Fibroblast of lung (primary cell): ENCODE data around the gene BCL2L13. TPM values are rescaled to one million over a fixed set of nuclear protein-coding genes. Genes with fewer than 3 reads are reported as not detected.

ENCODE experiments used
- DNase-seq, 2 donors: peaks; one replicate each; pipeline versions ENCODE4 v3.0.0 to v3.0.0-alpha.2; 2010; ENCODE audit warnings: low read depth in 2 of 2
- H2AFZ ChIP-seq: 2 replicates; pipeline ENCODE4 v1.5.1; 2012; ENCODE audit warnings: low read length, control low read depth, inconsistent platforms
- H3K27ac ChIP-seq: 2 replicates; pipeline ENCODE4 v1.5.1; 2011; ENCODE audit warnings: low read length, control low read depth; ENCODE audit not compliant: insufficient read depth
- H3K27me3 ChIP-seq: 2 replicates; pipeline ENCODE4 v1.5.1; 2011; ENCODE audit warnings: mild to moderate bottlenecking, low read length; ENCODE audit not compliant: control insufficient read depth, insufficient read depth
- H3K36me3 ChIP-seq: 2 replicates; pipeline ENCODE4 v1.5.1; 2011; ENCODE audit warnings: low read length; ENCODE audit not compliant: control insufficient read depth, insufficient read depth
- H3K4me1 ChIP-seq: 2 replicates; pipeline ENCODE4 v1.5.1; 2011; ENCODE audit warnings: low read length; ENCODE audit not compliant: control insufficient read depth, insufficient read depth; ENCODE audit errors: extremely low read depth
- H3K4me2 ChIP-seq: 2 replicates; pipeline ENCODE4 v1.5.1; 2011; ENCODE audit warnings: low read length, control low read depth; ENCODE audit not compliant: insufficient read depth; ENCODE audit errors: extremely low read depth
- H3K4me3 ChIP-seq, 4 experiments: fragments of 200-600 bp in 1 of 4; sonication (generic) in 1 of 4; replicated peaks in 1 of 4; 2 replicates each; pipeline ENCODE4 v1.5.1; 2011 to 2016; ENCODE audit warnings: low read length in 4 of 4, low read depth in 3 of 4, mild to moderate bottlenecking in 3 of 4, control low read depth in 2 of 4, inconsistent platforms in 1 of 4, mixed read lengths in 1 of 4; ENCODE audit not compliant: insufficient read depth in 1 of 4; ENCODE audit errors: control extremely low read depth in 1 of 4
- H3K79me2 ChIP-seq: 2 replicates; pipeline ENCODE4 v1.5.1; 2012; ENCODE audit warnings: mild to moderate bottlenecking, low read length, inconsistent platforms; ENCODE audit not compliant: control insufficient read depth, insufficient read depth
- H3K9ac ChIP-seq: 2 replicates; pipeline ENCODE4 v1.5.1; 2011; ENCODE audit warnings: mild to moderate bottlenecking, low read length, control low read depth; ENCODE audit not compliant: insufficient read depth
- H3K9me3 ChIP-seq: 2 replicates; pipeline ENCODE4 v1.5.1; 2012; ENCODE audit warnings: low read depth, low read length; ENCODE audit not compliant: control insufficient read depth, insufficient read depth
- H4K20me1 ChIP-seq: 2 replicates; pipeline ENCODE4 v1.5.1; 2011; ENCODE audit warnings: low read length; ENCODE audit not compliant: control insufficient read depth, insufficient read depth; ENCODE audit errors: extremely low read depth
- EZH2 ChIP-seq: IDR thresholded peaks from 2 replicates; pipeline ENCODE4 v1.5.1; 2012; ENCODE audit warnings: low read length, control low read depth, mild to moderate bottlenecking; ENCODE audit errors: missing control alignments
- polyA plus RNA-seq, 2 donors: library from polyadenylated mRNA; depleted of rRNA in 1 of 2; stranded (reverse) in 1 of 2; unstranded in 1 of 2; fragments of >200 nt; gene quantifications; 2 replicates each; pipeline ENCODE4 v1.2.1, GENCODE V29; 2011 to 2012; ENCODE audit warnings: missing spikeins in 1 of 2
- total RNA-seq: library from RNA; depleted of rRNA; stranded (reverse); fragments of >200 nt; gene quantifications from 2 replicates; pipeline ENCODE4 v1.2.1, GENCODE V29; 2014
- TF ChIP-seq, protein P1 (sequence below), 2 donors: IDR thresholded peaks in 1 of 2; conservative IDR thresholded peaks in 1 of 2; 1 replicate in 1 of 2; 2 replicates in 1 of 2; pipeline ENCODE4 v1.5.1; 2011 to 2012; ENCODE audit warnings: low read length in 2 of 2, control low read depth in 1 of 2, inconsistent platforms in 1 of 2, low read depth in 1 of 2, mild to moderate bottlenecking in 1 of 2

BCL2L13 gene
- total and polyA plus RNA-seq, 2 donors (not counting 1 experiment from before 2014, with no cell fraction given), result 65.1 to 76.8 TPM

DNA sequence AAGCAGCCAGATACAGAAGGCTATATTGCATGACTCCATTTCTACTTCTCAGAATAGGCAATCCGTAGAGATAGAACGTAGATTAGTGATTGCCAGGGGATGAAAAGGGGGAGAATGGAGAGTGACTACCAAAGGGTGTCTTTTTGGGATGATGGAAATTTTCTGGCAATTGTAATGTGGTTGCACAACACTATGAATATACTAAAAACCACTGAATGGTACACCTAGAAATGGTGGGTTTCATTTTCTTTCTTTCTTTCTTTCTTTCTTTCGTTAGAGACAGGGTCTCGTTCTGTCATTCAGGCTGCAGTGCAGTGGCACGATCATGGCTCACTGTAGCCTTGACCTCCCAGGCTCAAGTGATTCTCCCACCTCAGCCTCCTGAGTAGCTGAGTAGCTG, 81.4 kb downstream of the BCL2L13 start:
- no peaks in the 10 kb centered on the region for H4K20me1 ChIP-seq
- no peaks in the 10 kb centered on the region for H3K9me3 ChIP-seq
- no peaks in the 10 kb centered on the region for H3K27me3 ChIP-seq
- DNase-seq, result no peak
- H3K4me3 ChIP-seq, result no peak overlapping the region
- no peaks in the 10 kb centered on the region for H3K36me3 ChIP-seq
- H2AFZ ChIP-seq, result no peak overlapping the region
- no peak overlapping the region for H3K4me2 ChIP-seq
- no peaks in the 10 kb centered on the region for H3K79me2 ChIP-seq
- no peaks in the 10 kb centered on the region for H3K4me1 ChIP-seq
- TF ChIP-seq, protein P1, sequence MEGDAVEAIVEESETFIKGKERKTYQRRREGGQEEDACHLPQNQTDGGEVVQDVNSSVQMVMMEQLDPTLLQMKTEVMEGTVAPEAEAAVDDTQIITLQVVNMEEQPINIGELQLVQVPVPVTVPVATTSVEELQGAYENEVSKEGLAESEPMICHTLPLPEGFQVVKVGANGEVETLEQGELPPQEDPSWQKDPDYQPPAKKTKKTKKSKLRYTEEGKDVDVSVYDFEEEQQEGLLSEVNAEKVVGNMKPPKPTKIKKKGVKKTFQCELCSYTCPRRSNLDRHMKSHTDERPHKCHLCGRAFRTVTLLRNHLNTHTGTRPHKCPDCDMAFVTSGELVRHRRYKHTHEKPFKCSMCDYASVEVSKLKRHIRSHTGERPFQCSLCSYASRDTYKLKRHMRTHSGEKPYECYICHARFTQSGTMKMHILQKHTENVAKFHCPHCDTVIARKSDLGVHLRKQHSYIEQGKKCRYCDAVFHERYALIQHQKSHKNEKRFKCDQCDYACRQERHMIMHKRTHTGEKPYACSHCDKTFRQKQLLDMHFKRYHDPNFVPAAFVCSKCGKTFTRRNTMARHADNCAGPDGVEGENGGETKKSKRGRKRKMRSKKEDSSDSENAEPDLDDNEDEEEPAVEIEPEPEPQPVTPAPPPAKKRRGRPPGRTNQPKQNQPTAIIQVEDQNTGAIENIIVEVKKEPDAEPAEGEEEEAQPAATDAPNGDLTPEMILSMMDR (conservative IDR thresholded peaks at IDR 0.05 in 1 of 2, IDR thresholded peaks at IDR 0.05 in 1 of 2; ENCODE audit: low read depth in 1 of 2, low read length in 2 of 2), result no peak
- no peak for TF ChIP-seq EZH2
- no peak overlapping the region for H3K9ac ChIP-seq
- H3K27ac ChIP-seq, result no peak overlapping the region

DNA sequence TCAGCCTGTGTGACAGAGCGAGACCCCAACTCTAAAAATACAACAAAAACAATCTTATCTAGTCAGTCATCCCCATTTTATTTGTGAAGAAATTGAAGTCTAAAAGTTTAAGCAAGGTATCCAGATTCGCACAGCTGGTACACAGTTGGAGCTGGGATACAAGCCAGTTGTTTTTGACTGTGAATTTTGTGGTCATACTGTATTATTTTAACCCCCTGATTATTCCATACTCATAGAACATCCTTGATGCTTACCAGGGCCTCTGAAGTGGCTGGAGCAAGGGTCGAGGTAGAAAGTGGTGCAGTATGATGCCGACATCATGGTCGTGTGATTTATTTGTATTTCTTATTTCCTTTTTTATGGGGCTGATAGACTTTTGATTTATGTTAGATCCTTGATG, 85.7 kb downstream of the BCL2L13 start:
- Histone ChIP-seq H2AFZ (no peak overlapping the region), H3K79me2 (no peaks in the 10 kb centered on the region), H3K9me3 (no peaks in the 10 kb centered on the region), H3K4me3 (no peak overlapping the region), H3K27ac (no peak overlapping the region), H3K4me1 (peaks cover 13% of the 10 kb centered on the region), H3K36me3 (peaks cover 4% of the 10 kb centered on the region), H3K9ac (no peak overlapping the region), H3K27me3 (no peaks in the 10 kb centered on the region), H4K20me1 (no peaks in the 10 kb centered on the region), H3K4me2 (no peak overlapping the region)
- DNase-seq, result peak; percentile 20 to 45
- TF ChIP-seq, protein P1 (conservative IDR thresholded peaks at IDR 0.05 in 1 of 2, IDR thresholded peaks at IDR 0.05 in 1 of 2; ENCODE audit: low read depth in 1 of 2, low read length in 2 of 2), result no peak
- TF ChIP-seq EZH2, result no peak

DNA sequence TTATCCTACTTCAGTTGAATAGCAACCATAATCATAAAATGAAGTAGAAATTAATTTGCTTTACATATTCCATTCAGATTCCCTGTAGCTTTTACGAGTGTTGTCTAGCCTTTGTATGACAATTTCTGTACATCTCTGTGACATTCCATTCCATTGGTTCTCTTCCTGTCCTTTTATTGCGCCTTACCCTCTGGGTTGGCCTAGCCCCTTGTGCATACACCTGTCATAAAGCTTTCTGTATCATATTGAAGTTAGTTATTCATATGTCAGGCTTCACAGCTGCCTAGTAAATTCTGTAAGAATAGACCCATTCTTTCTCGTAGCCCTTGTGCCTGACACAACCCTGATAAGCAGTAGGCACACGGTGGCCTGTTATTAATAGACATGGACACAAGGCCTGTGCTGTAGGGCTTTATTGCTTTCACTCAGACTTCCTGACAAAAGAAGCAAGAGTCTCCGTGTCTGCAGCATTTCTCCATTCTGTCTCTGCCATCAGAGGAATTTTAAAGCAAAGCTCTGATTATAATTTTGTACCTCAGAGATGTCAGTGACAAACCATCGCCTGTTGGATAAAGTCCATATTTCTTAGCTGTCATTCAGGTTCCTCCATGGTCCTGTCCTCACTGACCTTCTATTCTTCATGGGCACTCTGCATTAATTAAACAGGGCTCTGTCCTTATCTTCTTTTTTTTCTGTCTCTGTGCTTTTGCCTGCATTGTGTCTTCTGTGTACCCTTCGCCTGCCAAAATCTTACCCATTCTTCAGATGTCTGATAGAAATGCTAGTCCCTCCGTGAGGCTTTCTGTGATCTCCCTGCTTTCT, 86.3 kb downstream of the BCL2L13 start:
- Histone ChIP-seq H3K36me3 (peaks cover 4% of the 10 kb centered on the region), H2AFZ (no peak overlapping the region), H3K27me3 (no peaks in the 10 kb centered on the region), H3K27ac (no peak overlapping the region), H3K4me2 (peak overlapping the region; percentile 5), H4K20me1 (no peaks in the 10 kb centered on the region), H3K4me3 (no peak overlapping the region), H3K9ac (no peak overlapping the region), H3K4me1 (peaks cover 13% of the 10 kb centered on the region), H3K79me2 (no peaks in the 10 kb centered on the region), H3K9me3 (no peaks in the 10 kb centered on the region)
- DNase-seq, result no peak
- TF ChIP-seq, protein P1 (conservative IDR thresholded peaks at IDR 0.05 in 1 of 2, IDR thresholded peaks at IDR 0.05 in 1 of 2; ENCODE audit: low read depth in 1 of 2, low read length in 2 of 2), result no peak
- TF ChIP-seq EZH2, result no peak
